Hippocampal formation (tissue), 2 donors: Measurements from ENCODE around the gene HS3ST5.
"Not testable (repeated sequence)": the region's sequence is repeated elsewhere in the genome, so short reads cannot be mapped to it uniquely, and the experiment has no call there.

Source experiments
- DNase-seq, 2 donors: peaks; one replicate each; lab custom pipeline; 2025; lab: John Stamatoyannopoulos, UW

Gene HS3ST5

GRCh38 chr6:114339706-114340105, 3.1 kb downstream of the HS3ST5 start:
- no peak for DNase-seq

DNA sequence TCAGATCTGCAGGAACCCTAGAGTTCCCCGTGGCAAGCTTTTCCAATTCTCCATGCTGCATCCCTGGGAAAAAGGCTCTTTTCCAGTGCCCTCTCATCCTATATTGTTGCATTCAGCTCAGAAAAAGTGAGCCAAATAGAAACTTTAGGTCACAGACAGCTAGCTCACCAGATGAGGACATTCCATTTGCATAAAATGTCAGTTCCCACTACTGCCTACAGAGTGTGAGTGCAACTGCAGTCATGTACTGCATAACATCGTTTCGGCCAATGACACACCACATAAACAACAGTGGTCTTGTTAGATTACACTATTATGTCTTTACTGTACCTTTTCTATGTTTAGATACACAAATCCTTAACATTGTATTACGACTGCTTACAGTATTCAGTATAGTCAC, 8.6 kb downstream of the HS3ST5 start:
- no peak for DNase-seq

GRCh38 chr6:114327074-114327473, 15.7 kb downstream of the HS3ST5 start:
- no peak for DNase-seq

DNA sequence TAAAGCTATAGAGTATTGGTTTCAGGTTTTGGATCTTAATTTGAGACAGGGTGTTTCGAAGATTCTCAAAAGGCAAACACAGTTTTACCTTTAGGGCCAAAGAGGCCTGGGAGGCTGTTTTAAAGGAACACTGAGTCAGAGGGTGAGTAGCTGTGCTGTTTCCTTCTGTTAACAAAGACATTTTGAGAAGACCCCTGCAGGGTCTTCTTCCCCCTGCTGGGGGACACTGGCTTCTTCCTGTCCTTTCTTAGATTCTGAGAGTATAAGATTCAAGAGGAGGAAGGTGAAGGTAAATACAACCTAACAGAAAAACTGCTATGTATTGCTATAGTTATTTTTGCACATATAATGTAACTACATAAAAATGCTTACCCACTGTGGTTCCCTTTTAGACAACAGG, 19.0 kb downstream of the HS3ST5 start:
- no peak for DNase-seq

DNA sequence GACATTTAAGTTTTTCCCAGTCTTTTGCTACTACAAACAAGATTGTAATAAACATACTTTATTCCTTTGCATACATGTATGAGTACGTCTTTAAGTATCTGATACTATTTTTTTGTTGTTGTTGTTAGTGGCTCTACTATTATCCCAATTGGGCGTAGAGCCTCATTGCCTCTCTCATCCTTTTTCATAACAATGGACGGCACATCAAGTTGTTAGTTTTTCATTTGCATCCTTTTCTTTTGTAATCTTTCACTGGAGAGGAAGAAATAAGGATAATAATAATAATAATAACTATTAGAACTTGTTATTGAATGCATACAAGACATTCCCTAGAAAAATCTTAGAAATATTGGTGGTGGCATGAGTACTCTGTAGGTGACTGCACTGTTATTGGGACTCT, 23.1 kb downstream of the HS3ST5 start:
- DNase-seq: no peak

DNA sequence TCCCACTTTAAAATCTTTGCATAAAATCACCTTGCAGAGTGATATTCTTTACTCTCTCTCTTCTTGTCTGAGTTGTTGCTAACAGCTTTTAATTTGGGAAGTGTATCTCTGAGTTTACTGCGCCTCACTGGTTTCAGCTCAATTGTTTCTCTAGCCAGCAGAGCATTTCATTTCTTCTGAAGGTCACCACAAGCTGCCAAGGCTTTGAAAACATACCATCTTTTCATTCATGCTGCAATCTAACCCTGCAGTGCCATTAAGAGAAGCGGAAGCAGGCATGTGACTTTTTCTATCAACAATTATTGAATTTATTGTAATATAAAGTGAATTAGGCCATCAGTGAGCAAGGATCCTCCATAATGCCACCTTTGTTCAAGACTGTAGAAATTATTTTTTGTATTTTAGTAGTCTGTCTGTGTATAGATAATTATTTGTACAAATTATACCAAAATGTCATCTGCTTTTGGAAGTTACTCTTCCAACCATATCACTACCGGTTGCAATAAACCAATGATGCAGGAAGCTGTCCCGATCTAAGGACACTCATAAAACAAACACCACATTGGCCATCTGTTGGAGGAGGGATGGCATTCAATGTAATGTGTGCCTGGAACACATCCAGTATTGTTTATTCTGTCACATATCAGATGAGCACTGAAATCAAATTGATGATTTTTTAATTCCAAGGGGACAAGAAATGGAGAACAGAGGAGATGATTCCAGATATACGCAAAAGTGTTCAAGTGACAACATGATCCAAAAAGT, 26.8 kb downstream of the HS3ST5 start:
- no peak for DNase-seq

DNA sequence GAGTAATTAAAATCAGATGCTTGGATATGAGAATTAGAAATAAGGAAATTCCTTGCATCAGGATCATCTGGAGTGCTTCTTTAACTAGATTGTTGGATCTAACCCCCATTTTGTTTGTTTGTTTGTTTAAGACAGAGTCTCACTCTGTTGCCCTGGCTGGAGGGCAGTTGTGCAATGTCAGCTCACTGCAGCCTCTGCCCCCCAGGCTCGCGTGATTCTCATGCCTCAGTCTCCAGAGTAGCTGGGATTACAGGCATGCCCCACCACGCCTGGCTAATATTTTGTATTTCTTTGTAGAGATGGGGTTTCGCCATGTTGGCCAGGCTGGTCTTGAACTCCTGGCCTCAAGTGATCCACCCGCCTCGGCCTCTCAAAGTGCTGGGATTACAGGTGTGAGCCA, 29.0 kb downstream of the HS3ST5 start:
- not testable (repeated sequence) for DNase-seq

GRCh38 chr6:114312931-114313330, 29.9 kb downstream of the HS3ST5 start:
- no peak for DNase-seq

- DNase-seq: no peak
Observed at GRCh38 chr6:114310053-114310452, 32.8 kb downstream of the HS3ST5 start.

DNA sequence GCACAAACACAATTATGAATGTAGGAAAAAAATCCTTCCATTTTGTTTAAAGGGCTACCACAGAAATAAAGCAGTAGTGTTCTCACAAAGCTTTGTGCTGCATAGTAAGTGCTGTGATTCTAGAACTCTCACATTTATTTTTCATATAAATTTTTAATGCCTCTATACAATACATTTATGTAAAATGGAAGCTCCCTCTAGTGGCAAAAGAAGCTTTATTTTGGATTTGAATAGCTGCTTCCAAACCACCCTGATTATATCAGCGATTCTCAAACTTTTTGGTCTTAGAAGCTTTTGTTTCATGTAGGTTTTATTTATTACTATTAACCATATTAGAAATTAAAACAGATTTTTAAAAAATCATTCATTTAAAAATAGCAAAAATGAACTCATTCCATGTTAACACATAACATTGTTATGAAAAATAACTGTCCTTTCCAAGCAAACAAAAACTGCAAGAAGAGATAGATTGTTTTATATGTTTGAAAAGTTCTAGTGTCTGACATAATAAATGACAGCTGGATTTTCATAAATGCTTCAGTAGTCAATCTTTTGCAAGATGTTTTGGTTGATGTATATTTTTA, 38.4 kb downstream of the HS3ST5 start:
- DNase-seq: peak in 1 of 2 donors; percentile 39

DNA sequence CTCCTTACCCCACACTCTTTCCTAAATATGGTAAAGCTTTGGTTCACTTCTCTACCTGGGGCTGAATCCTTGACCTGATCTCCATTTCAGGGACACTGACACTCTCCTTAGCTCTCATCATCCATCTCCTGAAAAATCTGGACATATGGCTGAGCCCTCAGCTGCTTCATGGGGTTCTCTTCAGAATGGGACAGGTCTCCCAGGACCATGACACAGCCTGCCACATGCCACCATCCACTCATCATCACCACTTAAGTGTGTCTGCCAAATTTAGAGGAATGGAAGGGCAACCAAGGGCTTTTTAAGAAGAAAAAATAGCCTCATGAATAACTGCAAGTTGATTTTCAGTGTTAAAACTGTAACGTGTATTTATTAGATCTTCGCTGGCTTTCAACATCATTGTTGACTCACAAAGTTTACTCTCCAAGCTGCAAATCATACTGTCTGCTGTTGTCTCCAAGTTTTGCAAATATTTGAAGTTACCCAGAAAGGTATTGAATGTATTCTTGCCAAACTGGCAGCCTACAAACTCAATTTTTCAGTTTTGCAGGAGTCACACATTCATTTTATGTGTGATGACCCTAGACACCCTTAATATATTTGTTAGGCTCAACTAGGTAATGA, 41.1 kb downstream of the HS3ST5 start:
- no peak for DNase-seq

GRCh38 chr6:114297135-114297534, 45.7 kb downstream of the HS3ST5 start:
- no peak for DNase-seq

DNA sequence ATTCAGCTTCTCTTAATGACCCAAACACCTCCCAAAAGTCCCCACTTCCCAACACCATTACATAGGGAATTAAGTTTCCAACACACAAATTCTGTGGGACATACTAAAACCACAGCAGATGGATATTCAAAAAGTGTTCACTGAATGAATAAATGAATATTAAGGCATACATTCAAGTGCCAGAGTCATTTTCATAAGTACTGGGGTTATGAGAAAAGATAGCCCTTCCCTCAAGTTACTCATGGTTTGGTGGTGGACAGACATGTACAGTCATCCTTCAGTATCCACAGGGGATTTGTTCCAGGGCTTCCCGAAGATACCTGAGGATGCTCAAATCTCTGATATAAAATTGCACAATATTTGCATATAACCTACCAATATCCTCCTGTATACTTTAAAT, 50.4 kb downstream of the HS3ST5 start:
- DNase-seq: no peak

GRCh38 chr6:114291428-114291827, 51.4 kb downstream of the HS3ST5 start:
- no peak for DNase-seq

DNA sequence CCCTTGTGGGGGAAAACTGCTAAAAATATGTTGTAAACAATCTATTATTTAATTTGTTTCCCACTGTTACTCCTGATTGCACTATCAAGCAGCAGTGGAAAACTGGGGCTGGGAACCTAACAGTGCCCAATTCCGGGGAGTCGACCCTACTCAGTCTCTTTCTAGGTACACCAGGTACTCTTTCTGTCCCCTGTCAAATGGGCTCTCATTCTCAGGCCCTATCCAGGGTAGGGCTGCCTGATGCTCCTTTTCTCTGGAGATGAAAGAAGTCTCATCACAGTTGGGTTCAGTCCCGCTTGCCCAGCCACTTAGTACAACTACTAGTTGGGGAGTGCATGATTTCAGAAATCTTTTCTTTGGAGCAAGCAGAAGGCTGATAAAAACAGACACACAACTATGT, 52.0 kb downstream of the HS3ST5 start:
- no peak for DNase-seq

DNA sequence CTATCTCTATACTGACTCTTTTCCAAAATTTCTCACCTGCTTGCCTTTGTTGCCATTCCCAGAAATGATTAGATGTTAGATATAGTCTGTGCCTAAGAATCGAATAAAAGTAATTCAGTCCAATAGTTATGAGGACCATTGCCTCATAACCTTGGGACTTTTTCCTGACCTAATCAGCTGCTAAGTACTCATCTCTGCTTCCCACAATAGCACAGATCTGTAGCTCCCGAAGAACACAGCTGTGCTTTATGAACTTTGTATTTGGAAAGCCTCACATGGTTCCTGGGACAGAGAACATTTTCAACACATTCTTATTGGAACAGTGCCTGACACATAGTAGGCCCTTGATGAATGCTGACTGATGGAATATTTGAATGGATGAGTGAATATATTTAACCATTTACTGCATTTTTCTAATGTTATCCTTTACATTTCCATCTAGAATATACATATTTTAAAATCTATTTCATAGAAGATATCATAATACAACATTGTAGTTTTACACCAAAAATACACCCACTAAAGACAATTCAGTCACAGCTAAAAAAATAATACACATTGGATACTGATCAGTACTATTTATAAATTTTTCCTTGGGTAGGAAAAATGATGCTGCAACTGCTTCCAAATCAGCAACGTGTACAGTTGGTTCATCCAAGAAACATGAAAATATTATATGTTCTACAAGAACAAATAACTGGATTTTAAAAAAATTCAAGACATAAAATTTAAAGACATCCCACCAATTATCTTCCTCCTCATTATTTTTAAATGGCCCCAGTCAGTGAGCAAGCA, 53.9 kb downstream of the HS3ST5 start:
- no peak for DNase-seq

- peak in 1 of 2 donors; percentile 61 for DNase-seq
Observed at GRCh38 chr6:114287461-114287860, 55.4 kb downstream of the HS3ST5 start.

GRCh38 chr6:114286211-114286610, 56.6 kb downstream of the HS3ST5 start:
- no peak for DNase-seq

GRCh38 chr6:114284281-114284680, 58.5 kb downstream of the HS3ST5 start:
- no peak for DNase-seq

DNA sequence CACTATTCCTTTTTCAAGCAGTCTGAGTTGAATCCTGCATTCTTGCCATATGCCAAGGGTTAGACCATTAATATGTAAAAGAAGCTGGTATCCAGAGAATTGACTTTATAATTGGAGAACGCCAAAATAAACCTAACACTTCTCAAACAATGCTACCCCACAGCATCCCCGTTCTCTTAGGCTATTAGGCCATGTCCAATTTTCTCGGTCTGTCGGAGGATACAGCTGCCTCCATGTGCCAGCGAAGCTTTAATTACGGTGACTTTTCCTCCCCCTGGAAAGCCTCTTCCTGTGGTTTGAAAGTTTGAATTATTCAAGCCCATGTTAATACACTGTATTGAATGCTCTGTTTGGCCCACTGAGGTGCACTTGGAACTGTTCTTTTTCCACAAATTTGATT, 60.5 kb downstream of the HS3ST5 start:
- DNase-seq: no peak

- DNase-seq: no peak
Observed at GRCh38 chr6:114281496-114281895, 61.3 kb downstream of the HS3ST5 start.

- no peak for DNase-seq
Observed at GRCh38 chr6:114280239-114280982, 62.4 kb downstream of the HS3ST5 start.
